HG03060 (cell line): ENCODE data around the gene KHSRP.
"Not testable (repeated sequence)": the region's sequence is repeated elsewhere in the genome, so short reads cannot be mapped to it uniquely, and the experiment has no call there.

Source experiments
- ATAC-seq: cut with Tn5 transposase; IDR thresholded peaks from one replicate; pipeline ENCODE4 v1.9.1; 2021; ENCODE audit warnings: low read depth, moderate number of reproducible peaks; ENCODE audit not compliant: unreplicated experiment

KHSRP gene

DNA sequence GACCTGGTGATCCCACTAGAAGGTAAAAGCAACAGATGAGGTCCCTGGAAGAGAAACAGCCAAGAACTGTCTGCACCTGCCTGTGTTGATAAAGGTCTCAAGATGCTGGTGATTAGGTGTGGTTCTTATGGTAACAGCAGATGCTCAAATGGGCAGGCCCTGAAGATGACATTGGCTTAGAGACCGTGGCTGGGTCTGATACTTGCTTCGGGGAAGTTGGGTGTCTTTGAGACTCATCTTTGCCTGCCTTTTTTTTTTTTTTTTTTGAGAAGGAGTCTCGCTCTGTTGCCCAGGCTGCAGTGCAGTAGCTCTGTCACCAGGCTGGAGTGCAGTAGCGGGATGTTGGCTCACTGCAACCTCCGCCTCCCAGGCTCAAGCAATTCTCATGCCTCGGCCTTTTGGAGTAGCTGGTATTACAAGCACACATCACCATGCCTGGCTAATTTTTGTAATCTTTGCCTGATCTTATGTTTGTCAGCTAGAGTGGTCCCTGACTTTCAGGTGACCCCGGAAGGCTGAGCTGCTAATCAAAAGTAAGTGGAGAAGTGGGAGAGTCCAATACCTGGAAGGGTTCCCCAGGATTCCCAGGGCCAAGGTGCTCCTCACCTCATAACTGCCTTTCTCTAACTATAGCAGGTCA lies 27.1 kb upstream of the KHSRP start:
- no peak for ATAC-seq

DNA sequence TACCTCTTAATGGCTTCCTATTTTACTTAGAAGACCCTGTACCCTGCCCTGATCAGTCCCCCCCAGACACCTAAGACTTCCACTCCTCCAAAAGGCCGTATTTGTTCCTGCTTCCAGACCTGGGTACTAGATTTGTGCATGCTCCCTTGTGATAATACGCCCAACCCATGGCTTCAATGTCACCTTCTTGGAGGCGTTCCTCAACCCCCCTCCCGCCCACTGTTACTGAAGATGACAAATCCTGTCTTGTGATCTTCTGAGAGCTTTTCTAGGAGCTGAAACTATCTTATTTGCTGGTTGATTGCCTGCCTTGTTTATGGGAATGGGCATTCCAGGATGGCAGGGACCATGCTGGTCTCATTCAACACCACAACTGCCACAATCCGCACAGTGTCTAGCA lies 25.6 kb upstream of the KHSRP start:
- no peak for ATAC-seq

DNA sequence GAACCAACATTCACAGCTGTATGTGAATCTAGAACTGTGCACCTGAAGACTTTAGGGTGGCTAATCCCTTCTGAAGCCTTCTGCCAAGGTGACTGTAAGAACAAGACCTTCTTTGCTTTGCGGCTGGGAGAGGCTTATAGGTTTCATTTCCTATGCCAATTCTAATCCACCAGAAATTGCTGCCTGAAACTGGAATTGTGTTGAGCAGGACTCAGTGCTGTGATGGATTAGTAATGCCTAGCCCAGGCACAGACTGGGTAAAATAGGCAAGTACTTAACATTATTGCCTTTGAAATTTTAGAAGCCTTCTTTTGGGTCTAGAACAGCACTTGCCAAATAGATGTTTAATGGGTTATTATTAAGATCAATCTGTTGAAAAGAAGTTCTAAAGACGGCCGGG lies 23.4 kb upstream of the KHSRP start:
- no peak for ATAC-seq

DNA sequence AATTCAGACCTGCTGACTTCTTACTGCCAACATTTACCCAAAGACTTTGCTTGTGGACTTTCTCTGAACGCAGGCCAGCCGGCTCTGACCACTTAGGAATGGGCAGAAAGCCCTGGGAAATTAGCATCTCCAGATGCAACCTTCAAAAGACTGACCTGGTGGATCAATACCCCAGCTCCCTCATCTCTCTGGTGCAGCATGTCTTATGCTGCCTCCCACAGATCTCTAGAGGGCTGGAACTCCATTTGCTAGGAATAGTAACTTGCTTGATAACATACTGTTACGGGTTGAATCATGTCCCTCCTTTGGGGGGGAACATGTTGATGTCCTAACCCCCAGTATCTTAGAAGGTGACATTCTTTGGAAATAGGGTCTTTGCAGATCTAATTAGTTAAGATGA lies 21.8 kb upstream of the KHSRP start:
- no peak for ATAC-seq

DNA sequence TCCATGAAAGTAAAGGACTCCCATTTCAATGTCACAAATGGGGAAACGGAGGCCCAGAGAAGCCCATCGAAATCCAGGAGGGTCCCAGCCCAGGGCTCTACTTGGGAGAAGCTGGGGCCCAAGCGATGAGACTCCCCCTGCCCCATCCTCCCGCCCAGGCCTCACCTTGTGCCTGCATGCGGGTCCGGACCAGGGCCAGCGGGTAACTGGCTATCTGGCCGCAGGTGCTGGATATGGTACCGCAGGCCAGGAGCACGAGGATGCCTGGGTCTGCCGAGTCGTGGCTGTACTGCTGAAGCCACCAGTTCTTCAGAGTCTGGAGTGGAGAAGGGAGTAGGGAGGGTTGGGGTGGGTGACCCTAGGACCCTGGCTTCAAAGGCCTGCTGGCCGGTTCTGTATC lies 19.4 kb upstream of the KHSRP start:
- no peak for ATAC-seq

DNA sequence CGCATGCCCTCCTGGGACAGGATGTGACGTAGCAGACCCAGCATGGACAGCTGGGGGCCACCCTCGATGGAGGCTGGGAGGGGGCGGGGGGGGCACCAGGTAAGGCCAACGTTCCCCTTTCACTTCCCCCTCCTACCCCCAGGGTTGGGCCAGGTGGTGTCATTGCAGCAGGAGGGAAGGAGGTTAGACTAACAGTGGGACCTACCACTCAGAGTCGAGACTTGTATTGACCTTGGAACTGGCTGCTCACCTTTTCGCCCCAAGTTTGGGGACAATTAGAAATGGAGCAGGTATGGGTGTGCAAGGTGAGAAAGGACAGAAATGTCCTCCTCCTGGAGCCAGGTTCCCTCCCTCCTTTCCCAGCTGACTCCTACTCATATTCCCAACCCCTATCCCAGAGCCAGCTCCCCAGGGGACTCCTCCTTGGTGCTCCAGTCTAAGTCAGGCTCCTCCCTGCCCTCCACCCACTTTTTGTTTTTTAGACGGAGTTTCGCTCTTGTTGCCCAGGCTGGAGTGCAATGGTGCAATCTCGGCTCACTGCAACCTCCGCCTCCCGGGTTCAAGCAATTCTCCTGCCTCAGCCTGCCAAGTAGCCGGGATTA lies 17.6 kb upstream of the KHSRP start:
- no peak for ATAC-seq

DNA sequence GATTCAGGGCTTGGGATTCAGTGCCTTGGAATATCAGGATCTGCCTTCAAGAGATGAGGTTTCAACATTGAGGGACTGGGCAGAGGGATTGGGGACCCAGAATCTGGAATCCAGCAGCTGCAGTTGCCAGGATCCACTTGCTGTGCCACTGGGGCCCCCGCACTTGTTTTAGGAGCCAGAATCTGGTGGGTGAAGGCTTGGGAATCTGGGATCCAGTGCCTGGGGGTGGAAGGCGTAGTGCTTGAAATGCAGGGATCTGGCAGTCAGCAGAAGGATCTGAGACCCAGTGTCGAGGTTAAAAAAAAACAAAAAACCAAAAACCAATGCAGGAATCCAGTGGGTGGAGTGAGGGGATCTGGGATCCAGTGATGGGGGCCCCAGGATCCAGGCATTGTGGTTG lies 16.3 kb upstream of the KHSRP start:
- ATAC-seq, result no peak

DNA sequence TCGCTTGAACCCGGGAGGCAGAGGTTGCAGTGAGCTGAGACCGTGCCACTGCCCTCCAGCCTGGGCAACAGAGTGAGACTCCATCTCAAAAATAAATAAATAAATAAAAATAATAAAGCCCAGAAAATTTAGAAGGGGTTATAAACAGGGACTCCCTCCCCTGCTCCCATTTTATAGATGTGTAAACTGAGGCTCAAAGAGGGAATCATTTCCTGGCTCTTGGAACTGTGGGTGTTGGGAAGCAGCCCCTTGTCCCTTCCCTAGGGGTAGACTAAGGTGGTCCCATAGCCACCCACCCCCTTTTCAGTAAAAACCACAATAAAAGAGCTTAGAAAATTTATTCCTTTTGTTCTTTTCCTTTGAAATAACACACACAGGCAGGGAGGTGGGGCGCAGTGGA lies 15.1 kb upstream of the KHSRP start:
- no peak for ATAC-seq

DNA sequence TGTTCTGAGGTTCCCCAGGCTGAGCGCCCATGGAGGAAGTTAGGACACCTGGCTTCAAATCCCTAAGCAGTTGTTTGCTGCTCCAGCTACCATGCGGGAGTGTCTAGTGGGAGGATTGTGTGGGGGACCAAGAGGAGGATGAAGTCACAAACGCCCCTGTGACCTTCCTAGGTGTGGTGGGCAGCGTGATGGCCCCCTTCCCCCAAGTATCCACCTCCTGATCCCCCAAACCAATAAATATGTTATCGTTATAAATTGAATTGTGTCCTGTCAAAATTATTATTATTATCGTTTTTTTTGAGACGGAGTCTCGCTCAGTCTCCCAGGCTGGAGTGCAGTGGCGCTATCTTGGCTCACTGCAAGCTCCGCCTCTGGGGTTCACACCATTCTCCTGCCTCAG lies 9.1 kb upstream of the KHSRP start, which contains the start of gene SLC25A41:
Gene SLC25A41 (minus strand): TSS at position 101 of the 400 bp plus-strand sequence. CDS start 70 bp downstream, at position 31.
- no peak for ATAC-seq

DNA sequence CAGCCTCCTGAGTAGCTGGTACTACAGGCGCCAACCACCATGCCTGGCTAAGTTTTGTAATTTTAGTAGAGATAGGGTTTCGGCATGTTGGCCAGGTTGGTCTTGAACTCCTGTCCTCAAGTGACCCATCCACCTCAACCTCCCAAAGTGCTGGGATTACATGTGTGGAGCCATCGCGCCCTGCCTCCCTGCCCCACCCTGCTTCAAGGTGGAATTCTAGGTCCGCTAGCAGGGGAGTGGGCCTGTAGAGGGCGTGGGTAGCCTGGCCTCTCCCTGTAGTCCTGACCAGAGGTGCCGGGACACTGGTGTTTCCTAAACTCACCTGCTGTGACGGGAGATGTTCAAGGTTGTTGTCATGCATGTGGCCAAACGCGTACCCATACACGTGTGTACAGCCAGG lies 8.6 kb upstream of the KHSRP start:
- no peak for ATAC-seq

DNA sequence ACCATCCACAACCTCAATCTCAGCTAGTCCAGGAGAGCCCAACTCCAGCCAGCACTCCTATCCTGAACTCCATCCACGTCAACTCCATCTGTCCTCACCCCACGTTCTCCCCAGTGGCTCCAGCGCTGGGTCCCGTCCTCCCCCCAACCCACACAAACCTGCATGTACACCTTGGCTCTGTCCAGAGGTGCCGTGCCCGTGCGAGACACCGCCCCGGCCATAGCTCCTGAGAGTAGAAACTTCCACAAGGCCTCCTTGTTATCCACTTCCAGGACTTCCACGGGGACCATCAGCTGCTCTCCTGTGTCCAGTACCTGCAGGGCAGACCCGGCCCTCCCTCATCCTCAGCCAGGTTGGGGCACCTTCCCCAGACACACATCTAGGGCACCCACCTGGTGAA lies 7.3 kb upstream of the KHSRP start:
- ATAC-seq, result no peak

DNA sequence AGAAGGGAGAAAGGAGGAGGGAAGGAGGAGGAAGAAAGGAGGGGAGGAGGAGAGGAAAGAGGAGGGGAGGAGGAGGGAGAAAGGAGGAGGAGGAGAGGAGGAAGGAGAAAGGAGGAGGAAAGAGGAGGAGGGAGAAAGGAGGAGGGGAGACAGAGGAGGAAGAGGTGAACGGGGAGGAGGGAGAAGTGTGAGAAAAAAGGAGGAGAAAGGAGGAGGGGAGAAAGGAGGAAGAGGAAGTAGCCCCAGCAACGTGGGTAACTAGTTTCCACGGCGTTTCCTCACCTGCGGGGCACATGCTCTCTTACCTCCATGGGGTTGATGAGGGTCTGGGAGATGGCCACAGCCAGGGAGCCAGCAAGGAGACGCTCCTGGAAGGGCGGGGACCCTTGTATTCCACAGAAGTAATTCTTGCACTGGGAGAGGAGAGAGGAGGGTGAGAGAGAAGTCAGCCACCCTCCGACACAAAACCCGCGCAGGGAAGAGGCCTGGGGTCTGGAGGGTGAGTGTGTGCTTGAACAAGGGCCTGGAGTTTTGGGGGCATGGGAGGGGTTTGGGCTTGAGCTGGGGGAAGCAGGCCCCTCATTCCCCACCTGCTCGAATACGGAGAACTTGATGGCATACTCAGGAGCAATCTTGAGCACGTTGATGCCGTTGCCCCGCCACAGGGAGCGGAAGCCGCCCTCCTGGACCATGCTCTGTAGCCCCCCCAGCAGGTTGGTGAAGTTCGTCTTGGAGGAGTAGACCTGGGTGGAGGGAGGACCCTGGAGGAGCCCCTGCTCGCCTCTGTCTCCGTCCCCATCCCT lies 5.0 kb upstream of the KHSRP start:
- ATAC-seq, result no peak

DNA sequence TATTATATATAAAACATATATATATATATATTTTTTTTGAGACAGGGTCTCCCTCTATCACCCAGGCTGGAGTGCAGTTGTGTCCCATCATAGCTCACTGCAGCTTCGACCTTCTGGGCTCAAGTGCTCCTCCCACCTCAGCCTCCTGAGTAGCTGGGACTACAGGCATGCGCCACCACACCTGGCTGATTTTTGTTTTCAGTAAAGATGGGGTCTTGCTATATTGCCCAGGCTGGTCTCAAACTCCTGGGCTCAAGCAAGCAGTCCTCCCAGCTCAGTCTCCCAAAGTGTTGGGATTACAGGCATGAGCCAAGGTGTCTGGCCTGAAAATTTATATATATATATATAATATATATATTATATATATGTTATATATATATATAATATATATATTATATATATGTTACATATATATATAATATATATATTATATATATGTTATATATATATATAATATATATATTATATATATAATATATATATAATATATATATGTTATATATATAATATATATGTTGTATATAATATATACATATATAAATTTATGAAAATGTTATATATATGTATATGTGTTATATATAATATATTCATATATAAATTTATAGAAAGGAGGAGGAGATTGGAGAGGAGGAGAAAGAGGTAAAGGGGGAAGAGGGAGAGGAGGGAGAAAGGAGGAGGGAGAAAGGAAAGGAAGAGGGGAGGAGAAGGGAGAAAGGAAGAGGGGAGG lies 4.2 kb upstream of the KHSRP start:
- not testable (repeated sequence) for ATAC-seq

DNA sequence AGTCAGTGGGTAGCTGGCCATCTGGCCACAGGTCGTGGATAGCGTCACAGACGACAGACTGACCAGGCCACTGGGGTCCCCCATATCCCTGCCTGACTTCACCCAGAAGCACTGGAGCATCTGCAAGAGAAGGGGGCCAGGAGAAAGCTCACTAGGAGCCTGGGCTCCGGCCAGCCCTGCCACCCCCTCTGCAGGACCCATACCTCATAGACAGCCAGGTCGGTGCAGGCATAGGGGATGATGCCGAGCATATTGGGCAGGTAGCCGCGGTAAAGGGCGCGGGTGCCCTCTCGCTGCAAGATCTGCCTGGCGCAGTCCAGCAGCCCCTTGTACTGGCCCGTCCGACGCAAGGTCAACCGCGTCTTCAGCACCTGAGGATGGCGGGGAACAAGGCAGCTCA lies 2.5 kb upstream of the KHSRP start:
- no peak for ATAC-seq

DNA sequence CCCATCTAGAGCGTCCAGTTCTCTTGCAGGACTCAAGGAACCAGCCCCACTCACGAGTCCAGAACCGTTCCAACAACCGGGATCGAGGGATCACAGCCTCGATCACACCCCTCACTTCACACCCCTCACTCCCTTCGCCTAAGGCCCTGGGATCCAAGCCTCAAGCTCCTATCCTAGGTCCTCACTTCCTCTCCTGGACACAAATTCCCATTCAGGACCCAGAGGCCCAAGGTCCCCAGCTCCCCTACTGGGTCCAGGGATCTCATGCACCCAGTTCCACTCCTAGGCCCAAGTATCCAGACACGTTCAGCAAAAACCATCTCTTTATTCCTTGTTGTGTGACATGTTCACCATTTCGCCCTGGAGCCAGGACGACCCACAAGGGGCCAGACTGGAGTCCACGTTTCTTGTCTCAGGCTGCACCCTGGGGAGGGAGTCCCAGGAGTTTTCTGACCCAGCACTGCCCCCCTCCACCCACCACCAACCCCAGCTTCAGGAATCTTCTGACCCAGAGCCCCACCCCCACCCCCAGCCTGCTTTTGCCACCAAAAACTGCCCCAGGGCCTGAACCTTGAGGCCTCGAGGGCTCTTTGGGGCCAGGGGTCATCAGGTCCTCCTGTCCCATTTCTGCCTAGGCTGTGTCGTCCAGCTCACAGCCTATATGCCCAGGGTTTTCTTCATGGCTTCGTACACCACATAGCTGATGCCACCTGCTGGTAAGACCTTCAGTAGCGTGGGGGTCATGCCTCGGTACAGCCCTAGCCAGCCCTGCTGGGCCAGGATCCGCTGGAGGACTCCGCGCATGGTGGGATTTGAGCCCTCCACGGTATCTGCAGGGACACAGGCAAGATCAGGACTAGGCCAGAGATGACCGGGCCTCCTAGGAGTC lies 1.4 kb upstream of the KHSRP start:
- no peak for ATAC-seq

DNA sequence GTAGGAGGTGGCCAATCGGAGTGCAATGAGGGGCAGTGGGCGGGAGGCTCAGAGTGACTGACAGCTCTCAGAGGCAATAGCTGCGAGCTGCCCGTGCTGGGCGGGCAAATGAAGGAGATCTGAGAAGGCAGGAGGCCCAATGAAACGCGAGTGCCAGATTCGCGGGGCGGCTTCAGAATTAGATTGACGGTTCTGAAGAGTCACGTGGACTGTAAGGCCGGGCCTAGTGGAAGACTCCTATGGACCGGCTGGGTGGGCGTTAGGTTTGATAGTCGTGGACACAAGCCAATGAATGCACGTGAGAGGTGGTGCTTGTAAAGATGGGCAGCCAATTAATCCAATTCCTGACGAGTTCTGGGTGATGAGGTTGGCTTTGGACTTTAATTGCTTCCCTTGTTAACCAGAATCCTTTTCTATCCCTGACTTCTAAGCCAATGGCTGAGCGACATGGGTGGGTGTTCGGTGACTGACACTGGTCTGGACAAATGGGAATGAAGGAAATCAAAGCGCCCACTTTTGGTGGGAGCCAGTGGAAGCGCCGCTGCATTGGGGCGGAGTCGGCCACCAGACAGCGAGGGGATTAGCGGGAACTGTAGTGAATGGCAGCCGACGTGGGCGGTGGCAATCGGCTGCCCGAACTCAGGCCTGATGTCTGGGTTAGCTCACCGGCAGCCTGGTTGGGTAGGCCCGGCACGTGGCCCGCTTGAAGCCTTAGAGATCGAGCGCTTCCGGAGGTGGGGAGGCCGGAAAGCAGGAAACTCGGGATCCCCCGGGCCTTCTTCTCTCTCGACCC lies 524 bp upstream of the KHSRP start:
- ATAC-seq, result peak; percentile 76

DNA sequence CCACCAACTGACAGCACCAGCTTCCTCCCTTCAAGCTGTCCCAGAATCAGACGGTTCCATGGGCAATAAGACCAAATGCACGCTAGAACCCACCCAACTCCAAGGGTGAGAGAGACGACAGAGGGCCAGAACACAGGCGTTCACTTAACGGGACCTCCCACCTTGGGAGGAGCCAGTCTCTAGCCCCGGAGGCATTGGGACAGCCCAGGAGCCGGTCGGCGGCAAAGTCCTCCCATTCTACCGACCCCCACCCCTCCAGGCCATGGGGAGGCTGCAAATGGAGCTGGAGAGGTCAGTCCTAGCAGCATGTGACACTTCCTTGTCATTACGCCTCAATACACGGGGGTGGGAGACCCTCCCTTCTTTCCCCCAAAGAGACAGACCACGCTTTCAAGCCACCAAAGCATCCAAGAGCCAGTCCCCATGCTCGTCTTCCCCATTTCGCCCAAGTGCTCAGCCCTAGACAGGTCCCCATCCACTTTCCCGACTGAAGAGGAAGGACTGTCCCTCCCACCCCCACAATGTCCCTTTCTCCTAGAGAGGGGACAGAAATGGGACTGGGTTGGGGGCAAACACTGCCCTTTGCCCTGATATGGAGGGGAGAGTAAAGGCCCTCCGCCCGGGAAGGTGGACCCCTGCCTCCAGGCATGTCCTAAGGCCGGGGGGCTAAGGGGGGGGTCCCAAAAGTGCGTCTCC lies 964 bp downstream of the KHSRP start:
- ATAC-seq, result no peak

DNA sequence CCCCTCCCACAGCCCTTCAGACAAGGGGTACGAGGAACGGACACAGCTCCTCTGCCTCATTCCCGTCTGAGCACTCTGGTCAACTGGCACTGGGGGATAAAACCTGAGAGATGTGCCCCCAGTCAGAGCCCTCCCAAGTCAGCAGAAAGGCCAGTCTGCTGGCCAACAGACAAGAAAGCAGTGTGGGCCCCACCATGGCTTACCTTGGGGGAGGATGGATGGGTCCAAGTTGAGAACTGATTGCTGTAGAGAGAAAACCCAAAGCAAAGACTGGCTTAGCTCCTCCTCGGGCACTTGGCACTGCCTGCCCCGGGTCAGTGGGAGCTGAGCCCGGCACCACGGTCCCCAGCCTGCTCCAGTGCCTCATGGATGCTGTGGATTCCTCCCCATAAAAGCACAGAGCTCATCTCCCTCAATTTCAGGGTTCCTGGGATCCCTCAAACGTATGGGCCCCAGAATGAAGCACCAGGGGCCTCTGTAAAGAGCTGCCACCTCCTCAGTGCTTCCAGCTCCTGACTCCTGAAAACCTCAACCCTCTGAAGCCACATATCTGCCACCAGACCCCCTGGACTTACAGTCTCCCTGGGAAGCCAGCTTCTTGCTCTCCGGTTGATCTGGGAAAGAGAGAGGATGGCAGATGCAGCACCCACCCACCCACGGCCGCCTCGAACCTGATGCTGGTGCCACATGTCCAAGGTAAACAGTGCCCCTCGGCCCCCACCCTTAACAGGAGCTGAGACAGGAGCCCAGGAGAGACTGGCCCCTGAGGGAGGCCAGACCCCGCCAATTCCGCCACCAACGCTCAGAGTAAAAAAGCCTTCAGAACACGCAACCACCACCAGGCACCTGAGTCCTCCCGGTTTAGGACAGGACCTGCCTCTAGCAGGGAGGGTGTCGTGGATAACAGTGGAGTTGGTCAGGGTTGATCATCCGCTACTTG lies 3.3 kb downstream of the KHSRP start:
- no peak for ATAC-seq
